ENCODE measurements around the gene MEP1A. TPM values are rescaled to one million over a fixed set of nuclear protein-coding genes. Genes with fewer than 3 reads are reported as not detected.

Gene MEP1A
- total and polyA plus RNA-seq, 2 of the 13 experiments (the other 11 are each of a cell fraction or from before 2014, with no cell fraction given): 0.24 to 0.83 TPM

- TF ChIP-seq, protein P1, sequence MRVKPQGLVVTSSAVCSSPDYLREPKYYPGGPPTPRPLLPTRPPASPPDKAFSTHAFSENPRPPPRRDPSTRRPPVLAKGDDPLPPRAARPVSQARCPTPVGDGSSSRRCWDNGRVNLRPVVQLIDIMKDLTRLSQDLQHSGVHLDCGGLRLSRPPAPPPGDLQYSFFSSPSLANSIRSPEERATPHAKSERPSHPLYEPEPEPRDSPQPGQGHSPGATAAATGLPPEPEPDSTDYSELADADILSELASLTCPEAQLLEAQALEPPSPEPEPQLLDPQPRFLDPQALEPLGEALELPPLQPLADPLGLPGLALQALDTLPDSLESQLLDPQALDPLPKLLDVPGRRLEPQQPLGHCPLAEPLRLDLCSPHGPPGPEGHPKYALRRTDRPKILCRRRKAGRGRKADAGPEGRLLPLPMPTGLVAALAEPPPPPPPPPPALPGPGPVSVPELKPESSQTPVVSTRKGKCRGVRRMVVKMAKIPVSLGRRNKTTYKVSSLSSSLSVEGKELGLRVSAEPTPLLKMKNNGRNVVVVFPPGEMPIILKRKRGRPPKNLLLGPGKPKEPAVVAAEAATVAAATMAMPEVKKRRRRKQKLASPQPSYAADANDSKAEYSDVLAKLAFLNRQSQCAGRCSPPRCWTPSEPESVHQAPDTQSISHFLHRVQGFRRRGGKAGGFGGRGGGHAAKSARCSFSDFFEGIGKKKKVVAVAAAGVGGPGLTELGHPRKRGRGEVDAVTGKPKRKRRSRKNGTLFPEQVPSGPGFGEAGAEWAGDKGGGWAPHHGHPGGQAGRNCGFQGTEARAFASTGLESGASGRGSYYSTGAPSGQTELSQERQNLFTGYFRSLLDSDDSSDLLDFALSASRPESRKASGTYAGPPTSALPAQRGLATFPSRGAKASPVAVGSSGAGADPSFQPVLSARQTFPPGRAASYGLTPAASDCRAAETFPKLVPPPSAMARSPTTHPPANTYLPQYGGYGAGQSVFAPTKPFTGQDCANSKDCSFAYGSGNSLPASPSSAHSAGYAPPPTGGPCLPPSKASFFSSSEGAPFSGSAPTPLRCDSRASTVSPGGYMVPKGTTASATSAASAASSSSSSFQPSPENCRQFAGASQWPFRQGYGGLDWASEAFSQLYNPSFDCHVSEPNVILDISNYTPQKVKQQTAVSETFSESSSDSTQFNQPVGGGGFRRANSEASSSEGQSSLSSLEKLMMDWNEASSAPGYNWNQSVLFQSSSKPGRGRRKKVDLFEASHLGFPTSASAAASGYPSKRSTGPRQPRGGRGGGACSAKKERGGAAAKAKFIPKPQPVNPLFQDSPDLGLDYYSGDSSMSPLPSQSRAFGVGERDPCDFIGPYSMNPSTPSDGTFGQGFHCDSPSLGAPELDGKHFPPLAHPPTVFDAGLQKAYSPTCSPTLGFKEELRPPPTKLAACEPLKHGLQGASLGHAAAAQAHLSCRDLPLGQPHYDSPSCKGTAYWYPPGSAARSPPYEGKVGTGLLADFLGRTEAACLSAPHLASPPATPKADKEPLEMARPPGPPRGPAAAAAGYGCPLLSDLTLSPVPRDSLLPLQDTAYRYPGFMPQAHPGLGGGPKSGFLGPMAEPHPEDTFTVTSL (CRISPR knock-in tag; IDR thresholded peaks at IDR 0.05; ENCODE audit: borderline replicate concordance): peak; percentile 27; the same call in 1 of the 2 replicates
- TF ChIP-seq RFX1 (IDR thresholded peaks at IDR 0.05) (no peak), ZFP36 (IDR thresholded peaks at IDR 0.05; ENCODE audit: borderline replicate concordance, low read depth, low read length, partially characterized antibody) (no peak), ZNF20 (CRISPR knock-in tag; IDR thresholded peaks at IDR 0.05) (no peak), TEF (CRISPR knock-in tag; IDR thresholded peaks at IDR 0.05) (no peak), ZNF530 (CRISPR knock-in tag; IDR thresholded peaks at IDR 0.05; ENCODE audit: low read depth) (no peak), PAWR (CRISPR knock-in tag; IDR thresholded peaks at IDR 0.05; ENCODE audit: borderline replicate concordance) (no peak), NPAS2 (CRISPR knock-in tag; IDR thresholded peaks at IDR 0.05; ENCODE audit: borderline replicate concordance) (no peak), ZNF691 (CRISPR knock-in tag; IDR thresholded peaks at IDR 0.05; ENCODE audit: borderline replicate concordance, low read depth) (peak; percentile 80; the same call in 1 of the 2 replicates), ZNF354B (CRISPR knock-in tag; IDR thresholded peaks at IDR 0.05) (no peak), GABPB1 (CRISPR knock-in tag; IDR thresholded peaks at IDR 0.05) (peak; percentile 83), ZNF546 (CRISPR knock-in tag; conservative IDR thresholded peaks at IDR 0.05) (no peak), ZBTB39 (CRISPR knock-in tag; IDR thresholded peaks at IDR 0.05) (no peak), BORCS8-MEF2B (CRISPR knock-in tag; IDR thresholded peaks at IDR 0.05) (peak; percentile 62; the same call in 1 of the 2 replicates), ZFAT (CRISPR knock-in tag; conservative IDR thresholded peaks at IDR 0.05) (no peak)
- TF ChIP-seq, protein P2, sequence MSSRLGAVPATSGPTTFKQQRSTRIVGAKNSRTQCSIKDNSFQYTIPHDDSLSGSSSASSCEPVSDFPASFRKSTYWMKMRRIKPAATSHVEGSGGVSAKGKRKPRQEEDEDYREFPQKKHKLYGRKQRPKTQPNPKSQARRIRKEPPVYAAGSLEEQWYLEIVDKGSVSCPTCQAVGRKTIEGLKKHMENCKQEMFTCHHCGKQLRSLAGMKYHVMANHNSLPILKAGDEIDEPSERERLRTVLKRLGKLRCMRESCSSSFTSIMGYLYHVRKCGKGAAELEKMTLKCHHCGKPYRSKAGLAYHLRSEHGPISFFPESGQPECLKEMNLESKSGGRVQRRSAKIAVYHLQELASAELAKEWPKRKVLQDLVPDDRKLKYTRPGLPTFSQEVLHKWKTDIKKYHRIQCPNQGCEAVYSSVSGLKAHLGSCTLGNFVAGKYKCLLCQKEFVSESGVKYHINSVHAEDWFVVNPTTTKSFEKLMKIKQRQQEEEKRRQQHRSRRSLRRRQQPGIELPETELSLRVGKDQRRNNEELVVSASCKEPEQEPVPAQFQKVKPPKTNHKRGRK (CRISPR knock-in tag; IDR thresholded peaks at IDR 0.05): 0 out of 2 replicates have a peak, but pooled peaks have one; percentile 36
- TF ChIP-seq, protein P3, sequence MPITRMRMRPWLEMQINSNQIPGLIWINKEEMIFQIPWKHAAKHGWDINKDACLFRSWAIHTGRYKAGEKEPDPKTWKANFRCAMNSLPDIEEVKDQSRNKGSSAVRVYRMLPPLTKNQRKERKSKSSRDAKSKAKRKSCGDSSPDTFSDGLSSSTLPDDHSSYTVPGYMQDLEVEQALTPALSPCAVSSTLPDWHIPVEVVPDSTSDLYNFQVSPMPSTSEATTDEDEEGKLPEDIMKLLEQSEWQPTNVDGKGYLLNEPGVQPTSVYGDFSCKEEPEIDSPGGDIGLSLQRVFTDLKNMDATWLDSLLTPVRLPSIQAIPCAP (CRISPR knock-in tag; IDR thresholded peaks at IDR 0.05; ENCODE audit: low read depth): no peak
Measured at GRCh38 chr6:46848684-46849360, 55.6 kb downstream of the MEP1A start (continued).

Measured in HepG2 (cell line).